Activated CD4-positive, alpha-beta T cell treated with anti-CD3 and anti-CD28 coated beads for 36 hours (primary cell): ENCODE data around the gene NOC2L. TPM values are rescaled to one million over a fixed set of nuclear protein-coding genes. Genes with fewer than 3 reads are reported as not detected.
"Not testable (repeated sequence)": the region's sequence is repeated elsewhere in the genome, so short reads cannot be mapped to it uniquely, and the experiment has no call there.

Source experiments
- ATAC-seq: fragments of 200-7000 bp; cut with Tn5 transposase; one replicate; pipeline ENCODE4 v1.10.0; 2021; ENCODE audit warnings: mild to moderate bottlenecking, moderate library complexity
- CTCF ChIA-PET: fragments of 350-600 bp; sonication (Branson Sonifier 250); formaldehyde crosslinking; loops from one replicate; lab custom pipeline; 2021; ENCODE audit warnings: antibody characterized with exemption; lab: Charles Lee
- POLR2A ChIA-PET: fragments of 350-600 bp; sonication (Branson Sonifier 250); formaldehyde crosslinking; loops from one replicate; lab custom pipeline; 2021; ENCODE audit warnings: antibody characterized with exemption, inconsistent platforms; lab: Charles Lee
- DNase-seq: peaks from one replicate; pipeline ENCODE4 v3.0.0-alpha.2; 2020
- H3K27ac Mint-ChIP-seq: one replicate; pipeline ENCODE4 v1.8.0; 2021; ENCODE audit warnings: mixed read lengths
- H3K27me3 Mint-ChIP-seq: one replicate; pipeline ENCODE4 v1.8.0; 2021; ENCODE audit warnings: mixed read lengths
- H3K36me3 Mint-ChIP-seq: one replicate; pipeline ENCODE4 v1.8.0; 2021; ENCODE audit warnings: low read depth, mixed read lengths
- H3K4me1 Mint-ChIP-seq: one replicate; pipeline ENCODE4 v1.8.0; 2021; ENCODE audit warnings: mixed read lengths
- H3K4me3 Mint-ChIP-seq: one replicate; pipeline ENCODE4 v1.8.0; 2021; ENCODE audit warnings: mild to moderate bottlenecking, moderate library complexity, mixed read lengths
- H3K9me3 Mint-ChIP-seq: one replicate; pipeline ENCODE4 v1.8.0; 2021; ENCODE audit warnings: low read depth, mixed read lengths
- intact Hi-C, 2 experiments: fragments of 100-400 bp; cut with DNase I in 1 of 2; cut with micrococcal nuclease in 1 of 2; formaldehyde crosslinking; loops; one replicate each; pipeline versions ENCODE4 v1.14.2 to v1.15.1; 2022 to 2024; cut with DNase I, micrococcal nuclease
- total RNA-seq, 2 experiments: library from RNA; stranded (reverse); gene quantifications; one replicate each; pipeline ENCODE4 v1.2.3, GENCODE V29; 2021

NOC2L gene
- total RNA-seq, 2 experiments from 2014 or later = 112 to 134 TPM

GRCh38 chr1:897951-898350 lies 61.1 kb downstream of the NOC2L start:
- ATAC-seq, H3K27ac Mint-ChIP-seq, intact Hi-C loops, H3K36me3 Mint-ChIP-seq, H3K9me3 Mint-ChIP-seq, POLR2A ChIA-PET, H3K4me3 Mint-ChIP-seq, DNase-seq, CTCF ChIA-PET: not testable (repeated sequence)
- Mint-ChIP-seq H3K27me3 (peaks cover 28% of the 10 kb centered on the region), H3K4me1 (peaks cover 12% of the 10 kb centered on the region)

GRCh38 chr1:897226-897625 lies 61.8 kb downstream of the NOC2L start:
- ATAC-seq (no peak), DNase-seq (no peak)
- no peak overlapping the region for H3K4me3 Mint-ChIP-seq
- peaks cover 12% of the 10 kb centered on the region for H3K4me1 Mint-ChIP-seq
- no peak overlapping the region for H3K27ac Mint-ChIP-seq
- H3K9me3 Mint-ChIP-seq = peaks cover 7% of the 10 kb centered on the region
- POLR2A ChIA-PET = no interaction called here
- peaks cover 3% of the 10 kb centered on the region for H3K36me3 Mint-ChIP-seq
- intact Hi-C loops = no loop called here
- CTCF ChIA-PET = no interaction called here
- H3K27me3 Mint-ChIP-seq = peaks cover 28% of the 10 kb centered on the region

Other genes with a start within 250 kb of the NOC2L start
- not detected for gene SAMD11, start 35.3 kb downstream of the NOC2L start, total RNA-seq
- gene KLHL17, start 1.3 kb upstream of the NOC2L start, total RNA-seq = 10 to 100 TPM; 16.8 to 21.7 TPM
- gene PLEKHN1, start 7.2 kb upstream of the NOC2L start, total RNA-seq = 1 to 10 TPM; 1.1 to 1.4 TPM
- not detected for gene PERM1, start 22.8 kb upstream of the NOC2L start, total RNA-seq
- gene HES4, start 40.8 kb upstream of the NOC2L start, total RNA-seq = 1 to 10 TPM; 3.5 to 4.2 TPM
- 10 to 100 TPM; 30.5 to 51.7 TPM for gene ISG15, start 54.2 kb upstream of the NOC2L start, total RNA-seq
- gene AGRN, start 60.9 kb upstream of the NOC2L start, total RNA-seq = 10 to 100 TPM; 22.7 to 24.4 TPM
- gene RNF223, start 115.0 kb upstream of the NOC2L start, total RNA-seq = not detected
- gene C1orf159, start 156.8 kb upstream of the NOC2L start, total RNA-seq = 10 to 100 TPM; 11.3 to 13.5 TPM
- not detected for gene TTLL10, start 214.6 kb upstream of the NOC2L start, total RNA-seq
- 100 to 1,000 TPM in 1 of 2 experiments, 10 to 100 TPM in 1; 95.0 to 164 TPM for gene TNFRSF18, start 247.3 kb upstream of the NOC2L start, total RNA-seq